DMS 273 treated with DMSO at 0.1 percent for 48 hours (cell line): ENCODE data around the gene QSER1.

Experiments
- DNase-seq: peaks from one replicate; lab custom pipeline; 2025; lab: John Stamatoyannopoulos, UW

QSER1 gene

DNA sequence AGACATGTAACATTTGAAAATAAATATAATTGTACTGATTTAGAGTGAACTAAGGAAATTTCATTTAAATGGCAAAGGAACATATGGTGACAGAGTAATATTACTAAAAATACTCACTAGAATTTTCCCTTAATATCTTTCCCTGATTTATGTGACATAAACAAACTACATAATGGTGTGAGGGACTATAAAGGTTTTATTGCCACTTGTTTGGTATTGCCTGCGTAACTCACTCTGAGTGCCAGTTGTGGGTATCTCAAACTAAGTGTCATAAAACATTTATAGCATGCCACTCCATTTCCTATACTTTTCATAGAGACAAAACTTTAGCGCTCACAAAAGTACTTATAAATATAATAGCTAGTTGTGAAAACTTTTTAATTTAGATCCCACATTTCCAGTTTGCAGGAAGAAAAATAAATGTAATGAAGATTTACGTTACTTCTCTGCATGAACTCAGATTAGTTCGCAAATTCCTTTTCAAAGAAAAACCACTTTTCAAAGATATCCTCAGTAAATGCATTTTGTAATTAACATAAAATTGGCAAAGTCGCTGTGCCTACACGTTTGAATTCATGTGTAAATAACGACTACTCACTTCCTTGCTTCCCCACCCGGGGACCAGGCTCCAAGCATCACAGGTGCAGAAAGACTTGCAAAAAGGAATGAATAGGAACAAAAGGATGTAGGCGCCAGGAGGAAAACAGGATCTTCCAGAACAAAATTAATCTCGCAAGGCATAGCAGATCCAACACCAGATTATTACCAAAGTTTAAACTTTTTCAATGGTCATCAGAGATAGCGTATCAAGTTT lies 1.6 kb upstream of the QSER1 start:
- DNase-seq: no peak

- DNase-seq: no peak
These were observed 805 bp upstream of the QSER1 start for GRCh38 chr11:32891657-32892354.

DNA sequence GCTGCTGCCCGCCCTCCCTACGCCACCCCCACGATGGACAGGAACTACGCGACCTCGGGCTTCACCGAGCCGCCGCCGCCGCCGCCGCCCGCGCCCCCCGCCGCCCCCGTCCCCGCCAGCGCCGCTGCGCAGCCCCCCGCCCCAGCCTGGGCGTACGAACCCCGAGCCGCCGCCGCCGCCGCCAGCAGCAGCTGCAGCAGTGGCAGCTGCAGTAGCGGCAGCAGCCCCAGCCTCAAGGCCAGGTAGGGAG lies 407 bp downstream of the QSER1 start:
- DNase-seq: no peak

GRCh38 chr11:32893343-32894148 lies 935 bp downstream of the QSER1 start:
- DNase-seq: no peak

GRCh38 chr11:32894149-32894827 lies 1.7 kb downstream of the QSER1 start:
- DNase-seq: peak; percentile 61

GRCh38 chr11:32894921-32895320 lies 2.3 kb downstream of the QSER1 start:
- DNase-seq: no peak

- no peak for DNase-seq
These were observed 2.9 kb downstream of the QSER1 start for GRCh38 chr11:32895471-32895870.

DNA sequence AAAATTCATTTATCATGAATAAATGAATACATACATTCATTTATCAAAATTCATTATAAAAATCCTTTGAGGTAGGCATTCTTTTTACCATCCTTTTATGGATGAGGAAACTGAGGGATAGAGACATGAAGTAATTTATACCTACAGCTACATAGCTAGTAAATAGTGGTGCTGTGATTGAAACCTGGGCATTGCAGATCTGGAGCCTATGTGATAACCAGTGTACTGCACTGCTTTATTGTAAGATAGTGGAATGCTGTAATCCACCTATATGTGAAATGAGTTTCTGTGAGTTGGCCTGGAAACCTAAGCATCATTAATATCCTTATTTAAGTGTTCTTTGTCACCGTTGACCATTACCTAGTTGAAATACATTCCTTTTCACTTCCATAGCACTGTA lies 4.5 kb downstream of the QSER1 start:
- no peak for DNase-seq

DNA sequence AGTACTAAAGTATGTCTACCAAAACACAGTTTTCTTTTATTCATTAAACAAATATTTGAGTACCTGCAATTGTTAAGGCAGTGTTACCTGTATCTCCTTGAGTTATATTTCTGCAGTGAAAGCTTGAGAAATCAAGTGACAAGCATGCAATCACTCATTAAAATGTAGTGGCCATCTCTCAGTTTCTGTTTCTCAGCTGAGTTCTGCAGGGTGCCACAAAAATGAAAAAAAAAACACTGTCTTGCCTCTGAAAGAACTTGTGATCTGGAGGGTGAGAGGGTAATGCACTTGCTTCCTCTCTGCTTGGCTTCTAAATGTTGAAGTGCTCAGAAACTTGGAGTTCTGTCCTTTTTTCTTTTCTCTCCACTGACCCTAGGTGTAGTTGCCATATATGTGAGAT lies 6.8 kb downstream of the QSER1 start:
- DNase-seq: no peak

DNA sequence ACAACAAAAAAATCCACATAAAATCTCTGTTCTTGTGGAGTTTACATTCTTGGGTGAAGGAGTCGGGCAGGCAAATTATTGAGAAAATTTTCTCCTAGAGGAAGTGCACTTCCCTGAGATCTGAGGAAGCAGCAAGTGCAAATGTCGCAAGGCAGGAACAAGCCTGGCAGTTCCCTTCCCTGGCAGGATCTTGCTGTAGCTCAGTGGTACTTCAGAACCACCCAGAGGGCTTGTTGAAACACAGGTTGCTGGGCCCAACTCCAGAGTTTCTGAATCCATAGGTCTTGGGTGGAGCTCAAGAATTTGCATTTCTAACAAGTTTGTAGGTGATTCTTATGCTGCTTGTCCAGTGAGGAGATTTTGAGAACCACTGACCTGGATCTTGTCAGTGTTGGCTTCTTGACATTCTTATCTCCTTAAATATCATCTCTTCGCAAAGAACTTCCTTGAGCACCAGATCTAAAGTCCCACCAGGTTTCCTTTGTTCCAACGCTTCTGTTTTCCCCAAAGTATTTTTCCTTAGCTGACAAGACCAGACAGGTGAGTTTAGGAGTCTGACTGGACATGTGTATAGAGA lies 9.6 kb downstream of the QSER1 start:
- DNase-seq: no peak

GRCh38 chr11:32905028-32905667 lies 12.5 kb downstream of the QSER1 start:
- no peak for DNase-seq

GRCh38 chr11:32908619-32909018 lies 16.0 kb downstream of the QSER1 start:
- DNase-seq: no peak

- no peak for DNase-seq
These were observed 18.8 kb downstream of the QSER1 start for GRCh38 chr11:32911413-32911812.

- no peak for DNase-seq
These were observed 20.8 kb downstream of the QSER1 start for GRCh38 chr11:32913445-32913844.

DNA sequence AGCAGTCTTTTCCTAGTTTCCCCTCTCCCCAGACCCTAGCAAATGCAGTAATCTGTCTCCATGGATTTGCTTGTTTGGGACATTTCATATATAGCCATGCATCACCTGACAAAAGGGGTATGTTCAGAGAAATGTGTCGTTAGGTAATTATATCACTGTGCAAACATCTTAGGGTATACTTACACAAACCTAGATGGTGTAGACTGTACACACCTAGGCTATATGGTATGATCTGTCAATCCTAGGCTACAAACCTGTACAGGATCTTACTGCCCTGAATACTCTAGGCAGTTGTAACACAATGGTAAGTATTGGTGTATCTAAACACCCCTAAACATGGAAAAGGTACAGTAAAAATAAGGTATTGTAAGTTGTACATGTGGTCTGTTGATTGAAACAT lies 23.8 kb downstream of the QSER1 start:
- DNase-seq: no peak

DNA sequence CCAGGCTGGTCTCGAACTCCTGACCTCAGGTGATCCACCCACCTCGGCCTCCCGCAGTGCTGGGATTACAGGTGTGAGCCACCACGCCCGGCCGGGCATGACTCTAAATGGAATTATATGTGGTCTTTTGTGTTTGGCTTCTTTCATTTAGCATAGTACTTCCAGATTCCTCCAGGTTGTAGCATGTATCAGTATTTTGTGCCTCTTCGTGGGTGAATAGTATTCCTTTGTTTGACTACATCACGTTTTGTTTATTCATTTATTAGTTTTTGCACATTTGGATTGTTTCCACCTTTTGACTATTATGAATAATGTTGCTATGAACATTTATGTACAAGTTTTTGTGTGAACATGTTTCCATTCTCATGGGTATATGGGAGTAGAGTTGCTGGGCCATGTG lies 24.4 kb downstream of the QSER1 start:
- DNase-seq: no peak

DNA sequence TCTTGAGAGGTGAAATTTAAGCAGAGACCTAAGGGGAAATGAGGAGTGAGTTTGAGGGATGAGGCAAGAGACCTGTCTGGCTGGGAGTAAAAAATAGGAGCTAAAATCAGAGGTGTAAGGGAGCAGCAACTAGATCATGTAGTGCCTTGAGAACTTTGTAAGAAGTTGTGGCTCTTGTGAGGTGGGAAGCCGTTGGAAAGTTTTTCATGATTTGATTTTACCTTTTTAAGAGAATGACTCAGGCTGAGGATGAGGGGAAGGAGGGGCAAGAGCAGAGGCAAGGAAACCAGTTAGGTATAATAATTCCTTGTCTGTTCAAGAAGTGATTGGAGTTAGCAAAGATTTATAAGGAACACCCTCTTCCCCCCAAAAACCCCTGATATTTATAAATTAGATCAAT lies 25.8 kb downstream of the QSER1 start:
- no peak for DNase-seq

DNA sequence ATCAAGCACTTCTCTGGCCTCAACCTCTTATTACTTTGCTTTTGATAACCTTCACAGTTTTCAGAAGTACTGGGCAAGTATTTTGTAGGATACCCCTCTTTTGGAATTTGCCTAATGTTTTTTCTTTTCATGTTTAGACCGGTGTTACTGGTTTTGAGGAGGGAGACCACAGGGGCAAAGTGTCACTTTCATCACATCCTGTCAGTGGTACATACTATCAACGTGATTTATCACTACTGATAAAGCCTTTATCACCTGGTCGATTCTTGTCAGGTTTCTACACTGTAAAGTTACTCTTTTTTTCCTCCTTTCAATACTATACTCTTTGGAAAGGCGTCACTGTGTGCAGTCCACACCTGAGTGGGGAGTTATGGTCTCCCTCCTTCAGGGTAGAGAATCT lies 26.7 kb downstream of the QSER1 start:
- DNase-seq: no peak

DNA sequence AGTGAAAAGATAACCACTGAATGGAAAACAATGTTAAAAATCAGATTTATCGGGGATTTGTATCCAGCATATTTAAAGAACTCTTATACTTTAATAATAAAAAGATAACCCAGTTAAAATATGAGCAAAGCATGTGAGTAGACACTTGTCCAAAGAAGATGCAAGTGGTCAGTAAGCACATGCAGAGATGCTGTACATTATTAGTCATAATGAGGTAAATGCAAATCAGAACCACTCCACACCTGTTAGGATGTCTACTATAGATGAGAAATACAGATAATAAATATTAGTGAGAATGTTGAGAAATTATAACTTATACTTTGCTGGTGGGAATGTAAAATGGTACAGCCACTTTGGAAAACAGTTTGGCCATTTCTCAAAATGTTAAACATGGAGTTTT lies 28.0 kb downstream of the QSER1 start:
- DNase-seq: no peak

DNA sequence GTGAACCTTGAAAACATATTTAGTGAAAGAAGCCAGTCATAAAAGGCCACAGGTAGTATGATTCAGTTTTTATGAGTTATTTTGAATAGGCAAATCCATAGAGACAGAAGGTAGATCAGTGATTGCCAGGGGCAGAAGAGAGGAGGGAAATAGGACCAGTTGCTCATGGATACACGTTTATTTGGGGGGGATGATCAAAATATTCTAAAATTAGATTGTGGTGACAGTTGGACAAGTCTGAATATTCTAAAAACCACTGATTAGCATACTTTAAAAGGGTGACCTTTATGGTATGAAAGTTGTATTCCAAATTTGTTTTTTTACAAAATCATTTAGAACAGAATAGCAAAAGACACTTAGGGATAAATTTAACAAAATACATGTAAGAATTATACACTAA lies 28.6 kb downstream of the QSER1 start:
- no peak for DNase-seq

GRCh38 chr11:32931606-32932005 lies 39.0 kb downstream of the QSER1 start:
- DNase-seq: no peak

DNA sequence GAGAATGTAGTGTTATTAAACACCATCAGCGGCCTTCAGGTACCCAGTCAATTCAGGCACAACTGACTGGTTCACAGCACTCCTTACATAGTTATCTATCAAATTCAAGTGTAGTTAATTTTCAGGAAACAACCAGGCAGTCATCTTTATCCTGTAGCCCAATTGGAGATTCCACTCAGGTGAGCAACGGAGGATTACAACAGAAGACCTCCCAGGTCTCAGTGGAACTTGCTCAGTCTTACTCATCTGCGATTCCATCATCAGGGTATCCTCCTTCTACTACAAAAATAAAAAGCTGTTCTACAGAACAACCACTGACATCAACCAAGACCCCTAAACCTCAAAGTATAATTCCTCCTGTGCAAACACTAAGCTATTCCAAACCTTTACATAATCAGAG lies 39.6 kb downstream of the QSER1 start:
- DNase-seq: no peak
